Adipose tissue (tissue), 3 donors: Measurements from ENCODE around the gene BAIAP3. TPM values are rescaled to one million over a fixed set of nuclear protein-coding genes. Genes with fewer than 3 reads are reported as not detected.

Experiments used
- H3K27ac ChIP-seq: one replicate; pipeline ENCODE4 v1.5.1; 2013; ENCODE audit warnings: low read depth, low read length
- WGBS, 3 donors: extraction: QIAGEN DNeasy Blood & Tissue Kit; methylation state at CpG; one replicate each; pipeline ENCODE4 v1.1.7; 2013; 5-methylcytosine and 5-hydroxymethylcytosine counted together
- polyA plus RNA-seq, 3 donors: library from polyadenylated mRNA; stranded (reverse); fragments of 200-250 nt; gene quantifications; one replicate each; pipeline ENCODE4 v1.2.3, GENCODE V29; 2013
- donor health status: healthy with polysubstance abuse.
- donor health status: Bipolar disorder and iron deficiency.
- donor health status: healthy.

The BAIAP3 gene
- polyA plus RNA-seq, 3 donors = 2.7 to 11.4 (median 6.2) TPM

DNA sequence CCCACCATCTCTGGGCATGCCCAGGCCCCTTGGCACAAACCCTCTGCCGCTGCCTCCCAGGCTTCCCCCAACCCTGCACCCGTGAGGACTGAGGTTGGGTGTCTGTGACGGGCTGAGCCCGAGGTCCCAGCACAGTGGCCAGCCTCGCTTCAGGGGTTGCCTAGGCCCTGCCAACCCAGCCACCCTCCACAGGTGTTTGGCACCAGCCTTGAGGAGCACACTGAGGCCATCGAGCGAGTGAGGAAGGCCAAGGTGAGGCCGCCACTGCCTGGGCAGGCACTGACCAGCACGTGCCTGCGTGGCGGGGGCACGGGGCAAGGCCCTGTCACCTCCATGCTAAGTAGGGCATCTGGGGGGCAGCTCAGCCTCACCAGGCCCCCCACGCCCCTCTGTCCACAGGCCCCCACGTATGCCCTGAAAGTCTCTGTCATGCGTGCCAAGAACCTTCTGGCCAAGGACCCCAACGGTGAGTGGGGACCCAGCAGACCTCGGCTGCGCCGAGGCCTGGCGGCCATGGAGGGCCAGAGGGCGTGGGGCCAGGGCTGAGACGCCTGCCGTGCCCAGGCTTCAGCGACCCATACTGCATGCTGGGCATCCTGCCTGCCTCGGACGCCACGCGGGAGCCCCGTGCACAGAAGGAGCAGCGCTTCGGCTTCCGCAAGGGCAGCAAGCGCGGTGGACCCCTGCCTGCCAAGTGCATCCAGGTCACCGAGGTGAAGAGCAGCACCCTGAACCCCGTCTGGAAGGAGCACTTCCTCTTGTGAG, 7.5 kb downstream of the BAIAP3 start:
- no peak overlapping the region for H3K27ac ChIP-seq
- 85 to 90% (median 87%) methylated on average over 34 to 36 of the region's 36 CpGs for WGBS, 3 donors

DNA sequence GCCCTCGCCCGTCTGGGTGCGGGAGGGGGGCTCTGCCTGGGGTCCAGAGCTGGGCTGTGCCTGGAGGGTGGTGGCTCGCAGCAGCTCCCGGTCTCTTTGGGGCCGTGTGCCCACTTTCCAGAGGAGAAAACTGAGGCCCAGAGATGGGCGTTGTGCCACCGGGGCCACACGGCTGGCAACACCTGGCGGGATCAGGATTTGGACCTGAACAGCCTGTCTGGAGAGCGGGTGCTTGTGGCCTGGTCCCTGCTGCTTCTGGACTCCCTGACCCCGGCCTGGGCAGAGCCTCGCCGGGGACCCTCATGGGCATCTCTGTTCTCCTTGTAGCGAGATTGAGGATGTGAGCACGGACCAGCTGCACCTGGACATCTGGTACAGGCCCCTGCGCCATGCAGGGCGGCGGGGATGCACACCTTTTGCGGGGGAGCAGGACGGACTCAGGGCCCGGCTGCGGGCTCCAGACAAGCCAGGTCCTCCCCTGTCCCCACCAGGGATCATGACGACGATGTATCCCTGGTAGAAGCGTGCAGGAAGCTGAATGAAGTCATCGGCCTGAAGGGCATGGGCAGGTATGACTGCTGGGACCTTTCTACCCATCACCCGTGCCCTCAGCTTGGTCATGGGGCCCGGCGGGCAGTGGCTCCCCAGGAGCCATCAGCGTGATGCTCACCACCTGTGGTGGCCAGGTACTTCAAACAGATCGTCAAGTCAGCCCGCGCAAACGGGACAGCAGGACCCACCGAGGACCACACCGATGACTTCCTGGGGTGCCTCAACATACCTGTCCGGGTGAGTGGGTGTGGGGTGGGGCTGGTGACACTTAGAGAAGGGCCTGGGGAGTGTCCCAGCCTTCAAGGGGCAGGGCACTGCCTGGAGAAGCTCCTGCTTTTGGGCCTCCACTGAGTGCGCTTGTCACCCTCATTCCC, 8.3 kb downstream of the BAIAP3 start:
- WGBS, 3 donors = 83 to 87% (median 87%) methylated on average over 39 of the region's 39 CpGs
- H3K27ac ChIP-seq = no peak overlapping the region

DNA sequence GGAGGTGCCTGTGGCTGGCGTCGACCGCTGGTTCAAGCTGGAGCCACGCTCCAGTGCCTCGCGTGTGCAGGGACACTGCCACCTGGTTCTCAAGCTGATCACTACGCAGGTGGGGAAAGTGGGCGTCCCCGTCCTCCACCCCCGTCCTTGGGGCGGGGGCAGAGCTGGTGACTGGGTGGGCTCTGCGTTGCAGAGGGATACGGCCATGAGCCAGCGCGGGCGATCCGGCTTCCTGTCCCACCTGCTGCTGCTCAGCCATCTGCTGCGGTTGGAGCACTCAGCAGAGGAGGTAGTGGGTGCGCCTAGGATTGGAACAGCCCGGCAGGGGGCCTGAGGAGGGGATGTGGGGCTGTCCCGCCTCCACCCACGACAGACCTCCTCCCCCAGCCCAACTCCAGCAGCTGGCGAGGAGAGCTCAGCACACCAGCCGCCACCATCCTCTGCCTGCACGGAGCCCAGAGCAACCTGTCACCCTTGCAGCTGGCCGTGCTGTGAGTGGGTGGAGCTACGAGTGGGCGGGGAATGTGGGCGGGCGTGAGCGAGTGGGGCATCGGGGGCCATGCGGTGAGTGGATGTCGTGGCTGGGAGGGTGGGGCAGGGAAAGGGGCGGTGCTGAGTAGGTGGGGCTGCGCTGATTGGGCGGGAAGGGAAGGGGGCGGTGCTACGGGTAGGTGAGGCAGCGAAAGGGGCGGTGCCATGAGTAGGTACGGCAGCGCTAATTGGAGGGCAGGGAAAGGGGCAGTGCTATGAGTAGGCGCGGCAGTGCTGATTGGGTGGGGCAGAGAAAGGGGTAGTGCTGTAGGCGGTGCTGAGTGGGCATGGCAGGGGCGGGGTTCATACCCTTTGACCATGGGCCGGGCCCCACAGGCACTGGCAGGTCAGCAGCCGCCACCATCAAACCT, 9.3 kb downstream of the BAIAP3 start:
- WGBS, 3 donors = 4 to 12% (median 10%) methylated on average over 43 to 49 of the region's 49 CpGs
- H3K27ac ChIP-seq = no peak overlapping the region

DNA sequence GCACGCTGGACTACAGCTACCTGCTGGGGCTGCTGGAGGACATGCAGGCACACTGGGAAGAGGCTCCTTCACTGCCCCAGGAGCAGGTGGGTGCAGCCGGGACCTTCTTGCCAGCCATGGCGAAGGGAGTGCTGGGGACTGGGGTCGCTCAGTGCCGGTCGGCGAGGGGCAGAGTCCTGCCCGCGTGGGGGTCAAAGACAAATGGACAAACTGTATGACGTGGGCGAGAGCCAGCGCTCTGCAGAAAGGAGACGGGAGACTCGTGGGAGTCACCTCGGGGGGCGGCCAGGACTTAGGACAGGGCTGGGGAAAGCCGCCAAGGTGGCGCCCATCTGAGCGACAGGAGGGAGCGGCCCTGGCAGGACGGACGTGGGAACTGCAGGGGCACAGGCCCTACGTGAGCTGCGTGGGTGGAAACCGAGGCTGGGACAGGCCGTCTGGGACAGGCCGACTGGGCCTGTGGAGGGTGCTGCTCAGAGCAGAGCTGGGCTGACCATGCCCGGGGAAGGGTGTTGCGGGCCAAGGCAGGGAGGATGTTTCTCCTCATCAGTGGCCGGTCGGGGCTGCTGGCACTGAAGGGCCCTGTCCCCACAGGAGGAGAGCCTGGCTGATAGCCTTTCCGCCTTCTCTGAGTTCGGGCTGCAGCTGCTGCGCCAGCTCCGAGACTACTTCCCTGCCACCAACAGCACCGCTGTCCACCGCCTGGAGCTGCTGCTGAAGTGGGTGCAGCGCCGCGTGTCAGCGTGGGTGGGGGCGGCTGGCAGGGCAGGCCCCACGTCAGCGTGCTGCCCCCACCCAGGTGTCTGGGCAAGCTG, 10.2 kb downstream of the BAIAP3 start:
- WGBS, 3 donors = 49 to 63% (median 55%) methylated on average over 44 of the region's 44 CpGs
- no peak overlapping the region for H3K27ac ChIP-seq

DNA sequence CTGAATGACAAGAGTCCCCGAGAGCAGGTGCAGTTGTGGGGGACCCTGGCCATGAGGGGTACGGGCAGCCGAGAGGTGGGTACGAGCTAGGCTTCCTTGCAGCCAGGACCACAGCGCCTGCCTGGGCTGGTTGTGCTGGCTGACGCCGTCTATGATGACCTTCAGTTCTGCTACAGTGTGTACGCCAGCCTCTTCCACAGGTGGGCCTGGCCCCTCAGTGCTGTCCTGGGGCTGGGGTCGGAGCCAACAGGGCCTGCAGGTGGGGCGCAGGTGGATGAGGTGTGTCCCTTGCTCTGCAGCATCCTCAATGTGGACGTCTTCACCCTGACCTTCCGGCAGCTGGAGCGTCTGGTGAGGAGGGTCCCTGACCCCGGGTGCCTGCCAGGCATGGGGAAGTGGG, 11.1 kb downstream of the BAIAP3 start:
- H3K27ac ChIP-seq = no peak overlapping the region
- 84 to 89% (median 88%) methylated on average over 14 of the region's 14 CpGs for WGBS, 3 donors

DNA sequence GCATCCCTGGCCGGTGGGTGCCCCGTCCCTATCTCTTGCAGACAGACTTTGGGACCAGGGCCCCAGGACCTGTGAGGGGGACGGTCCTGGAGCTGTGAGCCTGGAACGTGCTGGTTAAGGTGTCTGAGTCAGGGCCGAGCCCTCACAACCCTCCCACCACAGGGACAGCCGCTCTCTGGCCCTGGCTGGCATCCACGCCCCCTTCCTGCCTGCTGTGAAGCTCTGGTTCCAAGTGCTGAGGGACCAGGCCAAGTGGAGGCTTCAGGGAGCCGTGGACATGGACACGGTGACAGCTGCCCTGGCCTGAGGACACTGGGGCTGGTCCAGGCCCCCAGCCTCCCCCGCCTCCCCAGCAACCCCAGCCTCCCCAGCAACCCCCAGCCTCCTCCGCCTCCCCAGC, 11.6 kb downstream of the BAIAP3 start:
- WGBS, 3 donors = 60 to 78% (median 77%) methylated on average over 8 to 11 of the region's 11 CpGs
- no peak overlapping the region for H3K27ac ChIP-seq

DNA sequence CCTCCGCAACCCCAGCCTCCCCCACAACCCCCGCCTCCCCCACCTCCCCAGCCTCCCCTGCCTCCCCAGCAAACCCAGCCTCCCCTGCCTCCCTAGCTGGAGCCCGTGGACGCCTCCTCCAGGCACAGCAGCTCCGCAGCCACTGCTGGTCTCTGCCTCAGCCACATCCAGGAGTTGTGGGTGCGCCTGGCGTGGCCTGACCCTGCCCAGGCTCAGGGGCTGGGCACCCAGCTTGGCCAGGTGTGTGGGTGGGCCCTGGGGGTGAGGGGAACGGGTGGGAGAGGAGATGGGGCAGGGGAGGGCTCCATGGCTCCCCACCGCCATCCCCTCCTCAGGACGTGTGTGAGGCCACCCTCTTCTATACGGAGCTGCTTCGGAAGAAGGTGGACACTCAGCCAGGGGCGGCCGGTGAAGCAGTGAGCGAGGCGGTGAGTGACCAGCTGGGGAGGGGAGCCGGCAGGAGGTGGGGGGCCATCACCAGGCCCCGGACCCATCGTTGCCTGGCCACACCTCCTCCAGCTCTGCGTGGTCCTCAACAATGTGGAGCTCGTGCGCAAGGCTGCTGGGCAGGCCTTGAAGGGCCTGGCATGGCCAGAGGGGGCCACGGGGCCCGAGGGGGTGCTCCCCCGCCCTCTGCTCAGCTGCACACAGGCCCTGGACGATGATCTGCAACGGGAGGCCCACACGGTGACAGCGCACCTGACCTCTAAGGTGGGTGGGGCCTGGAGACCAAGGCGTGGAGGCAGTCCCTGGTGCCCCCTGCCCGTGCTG, 12.4 kb downstream of the BAIAP3 start:
- 70 to 75% (median 72%) methylated on average over 26 to 31 of the region's 31 CpGs for WGBS, 3 donors
- H3K27ac ChIP-seq = no peak overlapping the region

DNA sequence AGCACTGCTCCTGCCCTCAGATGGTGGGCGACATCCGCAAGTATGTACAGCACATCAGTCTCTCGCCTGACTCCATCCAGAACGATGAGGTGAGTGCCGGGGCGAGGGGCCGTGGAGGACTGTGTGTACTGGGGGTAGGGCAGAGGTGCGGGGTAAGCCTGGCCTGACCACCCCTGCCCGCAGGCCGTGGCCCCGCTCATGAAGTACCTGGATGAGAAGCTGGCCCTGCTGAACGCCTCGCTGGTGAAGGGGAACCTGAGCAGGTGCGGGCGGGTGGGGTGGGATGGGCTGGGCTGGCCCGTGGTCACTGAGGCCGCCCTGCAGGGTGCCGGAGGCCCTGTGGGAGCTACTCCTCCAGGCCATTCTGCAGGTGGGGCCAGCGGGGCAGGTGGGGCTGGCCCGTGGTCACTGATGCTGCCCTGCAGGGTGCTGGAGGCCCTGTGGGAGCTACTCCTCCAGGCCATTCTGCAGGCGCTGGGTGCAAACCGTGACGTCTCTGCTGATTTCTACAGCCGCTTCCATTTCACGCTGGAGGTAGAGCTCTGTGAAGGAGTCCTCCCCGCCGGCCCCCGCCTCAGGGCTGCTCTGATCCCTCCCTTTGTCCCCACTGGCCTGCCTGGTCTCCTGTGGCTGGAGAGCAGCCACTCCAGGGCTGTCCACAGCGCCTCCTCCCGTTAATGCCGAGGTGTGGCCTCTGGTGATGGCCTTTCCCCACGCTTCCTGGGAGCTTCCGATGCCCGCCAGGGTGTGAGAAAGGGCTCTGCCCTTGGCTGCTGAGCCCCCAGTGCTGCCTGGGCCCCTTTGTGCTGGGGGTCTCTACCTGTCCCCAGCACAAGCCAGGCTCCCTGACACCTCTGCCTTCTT, 13.2 kb downstream of the BAIAP3 start:
- no peak overlapping the region for H3K27ac ChIP-seq
- WGBS, 3 donors = 70 to 73% (median 72%) methylated on average over 32 to 34 of the region's 34 CpGs

DNA sequence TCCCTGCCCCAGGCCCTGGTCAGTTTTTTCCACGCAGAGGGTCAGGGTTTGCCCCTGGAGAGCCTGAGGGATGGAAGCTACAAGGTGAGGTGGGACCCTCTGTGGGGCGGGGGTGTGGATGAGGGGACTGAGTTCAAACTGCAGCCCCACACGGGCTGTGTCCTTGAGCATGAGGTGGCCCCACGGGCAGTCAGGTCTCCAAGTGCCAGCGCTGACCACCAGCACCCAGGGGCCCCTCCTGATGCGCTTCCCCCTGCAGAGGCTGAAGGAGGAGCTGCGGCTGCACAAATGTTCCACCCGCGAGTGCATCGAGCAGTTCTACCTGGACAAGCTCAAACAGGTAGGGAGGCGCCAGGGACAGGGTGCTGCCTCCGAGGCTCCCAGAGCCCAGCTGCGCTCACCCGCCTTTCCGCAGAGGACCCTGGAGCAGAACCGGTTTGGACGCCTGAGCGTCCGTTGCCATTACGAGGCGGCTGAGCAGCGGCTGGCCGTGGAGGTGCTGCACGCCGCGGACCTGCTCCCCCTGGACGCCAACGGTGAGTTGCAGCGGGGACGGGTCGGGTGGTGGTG, 13.9 kb downstream of the BAIAP3 start:
- no peak overlapping the region for H3K27ac ChIP-seq
- 86 to 91% (median 90%) methylated on average over 31 of the region's 31 CpGs for WGBS, 3 donors

DNA sequence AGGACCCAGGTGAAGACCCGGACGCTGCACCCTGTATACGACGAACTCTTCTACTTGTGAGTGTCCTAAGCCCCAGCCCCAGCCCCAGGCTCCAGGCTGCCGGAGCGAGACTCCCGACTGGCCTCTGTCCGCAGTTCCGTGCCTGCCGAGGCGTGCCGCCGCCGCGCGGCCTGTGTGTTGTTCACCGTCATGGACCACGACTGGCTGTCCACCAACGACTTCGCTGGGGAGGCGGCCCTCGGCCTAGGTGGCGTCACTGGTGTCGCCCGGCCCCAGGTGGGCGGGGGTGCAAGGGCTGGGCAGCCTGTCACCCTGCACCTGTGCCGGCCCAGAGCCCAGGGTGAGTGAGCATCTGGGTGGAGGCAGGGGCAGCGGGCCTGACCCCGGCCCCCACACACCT, 14.5 kb downstream of the BAIAP3 start:
- 88 to 92% (median 90%) methylated on average over 29 of the region's 29 CpGs for WGBS, 3 donors
- H3K27ac ChIP-seq = no peak overlapping the region

DNA sequence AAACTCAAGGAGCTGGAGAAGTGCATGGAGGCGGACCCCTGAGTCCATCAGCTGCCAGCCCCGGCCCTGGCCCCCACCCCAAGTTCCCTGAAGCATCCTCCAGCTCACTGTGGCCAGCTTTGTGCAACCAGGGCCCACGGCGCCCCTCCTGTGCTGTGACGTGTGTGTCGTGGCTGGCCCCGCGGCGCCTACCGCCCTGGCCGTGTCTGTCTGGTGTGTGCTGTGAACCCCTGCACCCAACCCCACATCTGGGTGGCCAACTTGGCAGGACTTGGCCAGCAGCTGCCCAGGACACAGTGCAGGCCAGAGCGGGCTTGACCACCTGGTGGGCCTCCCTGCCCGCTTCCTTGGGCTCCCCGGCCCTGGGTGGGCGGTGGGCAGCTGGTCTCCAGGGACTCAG, 15.0 kb downstream of the BAIAP3 start:
- WGBS, 3 donors = 90 to 92% (median 90%) methylated on average over 15 of the region's 15 CpGs
- no peak overlapping the region for H3K27ac ChIP-seq

DNA sequence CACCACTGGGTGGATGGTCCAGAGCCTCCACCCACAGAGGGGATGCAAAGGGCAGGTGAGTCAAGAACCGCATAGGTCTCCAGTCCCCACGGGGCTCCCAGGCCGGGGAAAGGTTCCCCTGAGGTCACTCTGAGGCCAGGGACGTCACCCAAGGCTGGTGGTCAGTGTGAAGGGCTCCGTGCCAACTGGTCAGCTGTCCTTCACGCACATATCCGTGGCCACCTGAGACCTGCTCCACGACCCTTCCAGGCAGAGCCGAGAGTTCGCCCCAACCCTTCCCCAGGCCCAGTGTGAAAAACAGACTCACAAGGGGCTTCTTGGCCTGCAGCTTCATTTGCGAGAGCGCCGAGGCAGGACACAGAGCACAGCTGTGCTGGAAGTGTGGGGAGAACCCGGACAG, 15.5 kb downstream of the BAIAP3 start:
- 80 to 86% (median 86%) methylated on average over 14 of the region's 14 CpGs for WGBS, 3 donors
- no peak overlapping the region for H3K27ac ChIP-seq

DNA sequence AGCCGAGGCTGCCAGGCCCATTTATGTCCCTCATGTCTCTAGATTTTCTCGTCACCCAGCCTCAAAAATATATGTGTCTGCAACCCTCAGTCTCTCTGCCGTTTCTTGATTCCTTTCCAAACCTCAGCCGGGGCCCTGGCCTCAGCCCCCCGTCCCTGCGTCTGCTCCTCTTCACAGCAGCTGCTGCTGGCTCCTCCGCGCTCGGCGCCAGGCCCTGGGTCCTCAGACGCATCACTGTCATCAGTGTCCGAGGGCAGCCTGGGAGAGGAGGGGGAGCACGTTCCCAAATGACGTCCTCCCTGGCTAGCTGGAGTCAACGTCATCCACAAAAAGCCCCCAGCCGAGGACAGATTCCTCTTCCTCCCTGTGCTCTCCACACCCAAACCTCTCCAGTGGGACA, 15.9 kb downstream of the BAIAP3 start:
- 85 to 92% (median 86%) methylated on average over 16 of the region's 16 CpGs for WGBS, 3 donors
- H3K27ac ChIP-seq = no peak overlapping the region

DNA sequence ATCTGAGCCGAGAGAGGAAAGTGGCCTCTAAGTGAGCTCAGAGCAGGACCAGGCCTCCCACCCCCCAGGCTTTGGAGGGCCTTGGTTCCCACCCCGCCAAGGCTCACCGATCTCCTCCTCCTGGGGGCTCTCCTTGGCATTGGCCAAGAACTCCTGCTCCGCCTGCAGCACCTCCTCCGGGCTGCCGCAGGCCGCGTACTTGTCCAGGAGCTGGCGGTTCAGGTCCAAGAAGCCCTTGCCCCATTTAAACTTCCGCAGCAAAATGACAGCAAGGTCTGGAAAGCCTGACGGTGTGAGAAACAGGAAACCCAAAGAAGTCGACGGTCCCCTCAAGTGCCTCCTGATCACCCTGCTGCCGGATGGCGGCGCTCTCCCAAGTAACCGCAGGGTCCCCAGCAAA, 16.5 kb downstream of the BAIAP3 start:
- H3K27ac ChIP-seq = no peak overlapping the region
- 92 to 95% (median 92%) methylated on average over 17 of the region's 17 CpGs for WGBS, 3 donors

DNA sequence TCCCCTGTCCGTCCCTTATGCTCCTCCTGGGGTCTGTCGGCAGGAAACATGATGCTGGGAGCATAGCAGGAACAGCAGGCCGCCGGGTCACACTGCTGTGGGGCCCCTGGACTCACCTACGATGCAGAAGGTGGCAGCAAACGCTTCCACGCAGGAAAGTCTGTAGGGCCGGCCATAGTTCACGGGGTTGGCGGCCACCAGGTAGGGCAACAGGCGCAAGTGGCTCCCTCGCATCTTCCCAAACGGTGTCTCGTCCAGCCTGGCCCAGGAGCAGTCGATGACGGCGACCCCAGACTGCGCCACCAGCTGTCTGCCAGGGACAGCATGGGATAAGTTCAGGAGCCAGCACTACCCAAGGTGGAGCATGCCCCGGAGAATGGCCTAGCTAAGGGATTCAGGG, 17.2 kb downstream of the BAIAP3 start:
- WGBS, 3 donors = 72 to 85% (median 79%) methylated on average over 19 of the region's 19 CpGs
- H3K27ac ChIP-seq = no peak overlapping the region

DNA sequence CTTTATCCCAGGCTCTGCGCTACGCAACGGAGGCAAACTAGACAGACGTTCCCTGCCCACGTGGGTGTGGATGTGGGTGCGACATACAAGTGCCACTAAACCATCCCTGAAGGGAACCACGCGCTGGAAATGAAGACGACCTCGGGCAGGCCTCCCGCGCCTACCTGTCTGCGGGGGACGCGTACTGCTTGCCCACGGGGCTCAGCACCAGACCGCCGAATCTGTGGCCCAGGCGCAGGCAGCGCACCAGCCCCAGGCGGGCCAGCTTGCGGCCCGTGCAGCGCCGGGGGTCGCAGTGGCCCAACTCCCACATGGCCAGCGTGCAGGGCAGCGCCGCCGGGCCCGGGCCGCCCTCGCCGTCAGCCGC, 17.8 kb downstream of the BAIAP3 start:
- no peak overlapping the region for H3K27ac ChIP-seq
- 0 to 1% (median 1%) methylated on average over 29 to 35 of the region's 35 CpGs for WGBS, 3 donors
